Thyroid gland (tissue), 4 donors: ENCODE results near the gene SEMA3C. TPM values are rescaled to one million over a fixed set of nuclear protein-coding genes. Genes with fewer than 3 reads are reported as not detected.

Experiments used
- DNase-seq, 2 donors: peaks; one replicate each; pipeline ENCODE4 v3.0.0-alpha.2; 2019
- H3K27ac ChIP-seq, 3 donors: fragments of 200-600 bp; sonication (generic); 1 replicate in 2 of 3; 2 replicates in 1 of 3; pipeline ENCODE4 v1.5.1; 2016 to 2019; ENCODE audit warnings: mild to moderate bottlenecking in 1 of 3, moderate library complexity in 1 of 3
- H3K27me3 ChIP-seq: fragments of 200-600 bp; sonication (generic); one replicate; pipeline ENCODE4 v1.5.1; 2019
- H3K36me3 ChIP-seq, 2 donors: fragments of 200-600 bp; sonication (generic); one replicate each; pipeline ENCODE4 v1.5.1; 2016 to 2019
- H3K4me1 ChIP-seq, 2 donors: fragments of 200-600 bp; sonication (generic); one replicate each; pipeline ENCODE4 v1.5.1; 2017 to 2019
- H3K4me3 ChIP-seq, 3 donors: fragments of 200-600 bp; sonication (generic); replicated peaks in 1 of 3; 1 replicate in 2 of 3; 2 replicates in 1 of 3; pipeline ENCODE4 v1.5.1; 2016; ENCODE audit warnings: mild to moderate bottlenecking in 1 of 3
- H3K9me3 ChIP-seq: fragments of 200-600 bp; sonication (generic); one replicate; pipeline ENCODE4 v1.5.1; 2017
- CTCF ChIP-seq, 6 experiments: fragments of 200-600 bp in 3 of 6; fragments of 450-650 bp in 3 of 6; sonication (generic) in 3 of 6; IDR thresholded peaks; one replicate each; pipeline ENCODE4 v1.5.1; 2016 to 2019; ENCODE audit warnings: antibody characterized with exemption in 6 of 6, mild to moderate bottlenecking in 2 of 6, inconsistent platforms in 1 of 6, moderate library complexity in 1 of 6
- POLR2A ChIP-seq, 2 donors: fragments of 450-650 bp; IDR thresholded peaks; one replicate each; pipeline ENCODE4 v1.6.1; 2017; ENCODE audit warnings: antibody characterized with exemption in 2 of 2, mild to moderate bottlenecking in 2 of 2, moderate library complexity in 1 of 2
- WGBS, 2 donors: methylation state at CpG; one replicate each; pipeline ENCODE4 v1.1.5; 2017; 5-methylcytosine and 5-hydroxymethylcytosine counted together
- intact Hi-C: fragments of 100-400 bp; cut with DNase I; formaldehyde crosslinking; loops from one replicate; pipeline ENCODE4 v1.15.1; 2023
- total RNA-seq, 4 donors: library from RNA; depleted of rRNA; stranded (reverse); fragments of >200 nt; gene quantifications; one replicate each; pipeline ENCODE4 v1.2.3, GENCODE V29; 2016

SEMA3C gene
- total RNA-seq, 4 donors from 2014 or later, result 4.0 to 24.0 (median 7.1) TPM

DNA sequence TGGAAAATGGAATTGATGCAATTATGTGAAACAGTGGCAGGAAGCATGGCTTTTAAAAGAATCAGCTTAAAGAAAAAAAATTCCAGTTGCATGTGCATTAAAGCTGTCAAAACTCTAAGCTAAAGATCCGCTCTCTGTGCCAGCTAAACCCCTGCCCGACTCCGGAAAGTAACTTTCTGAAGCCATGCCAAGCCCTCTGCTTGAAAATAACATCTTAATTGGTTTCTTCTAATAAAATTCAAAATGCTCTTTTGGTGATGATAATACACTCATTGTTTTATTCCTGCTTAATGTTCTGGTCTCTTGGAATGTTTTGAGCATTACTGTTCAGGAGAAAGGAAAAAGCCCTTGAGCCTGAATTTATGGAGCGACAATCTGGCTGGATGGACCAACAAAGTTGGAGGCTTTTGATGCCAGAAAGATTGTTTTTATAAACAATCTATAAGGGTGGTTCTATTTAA lies 11.7 kb downstream of the SEMA3C start:
- no peak overlapping the region for H3K27ac ChIP-seq
- H3K9me3 ChIP-seq, result no peaks in the 10 kb centered on the region
- H3K4me3 ChIP-seq, result no peak overlapping the region
- intact Hi-C loops, result no loop called here
- TF ChIP-seq POLR2A (IDR thresholded peaks at IDR 0.05) (no peak), CTCF (IDR thresholded peaks at IDR 0.05) (no peak)
- no peaks in the 10 kb centered on the region for H3K27me3 ChIP-seq
- no peaks in the 10 kb centered on the region for H3K36me3 ChIP-seq
- no peak for DNase-seq
- no peaks in the 10 kb centered on the region for H3K4me1 ChIP-seq
- 85 to 89% methylated on average over 4 of the region's 4 CpGs for WGBS, 2 donors

- Histone ChIP-seq H3K27me3 (no peaks in the 10 kb centered on the region), H3K27ac (no peak overlapping the region), H3K4me1 (no peaks in the 10 kb centered on the region), H3K4me3 (no peak overlapping the region), H3K36me3 (no peaks in the 10 kb centered on the region), H3K9me3 (no peaks in the 10 kb centered on the region)
- intact Hi-C loops, result no loop called here
- DNase-seq, result no peak
- 41 to 44% methylated on average over 3 of the region's 3 CpGs for WGBS, 2 donors
- TF ChIP-seq CTCF (IDR thresholded peaks at IDR 0.05) (no peak), POLR2A (IDR thresholded peaks at IDR 0.05) (no peak)
These were observed 13.5 kb downstream of the SEMA3C start for GRCh38 chr7:80905334-80905733.

DNA sequence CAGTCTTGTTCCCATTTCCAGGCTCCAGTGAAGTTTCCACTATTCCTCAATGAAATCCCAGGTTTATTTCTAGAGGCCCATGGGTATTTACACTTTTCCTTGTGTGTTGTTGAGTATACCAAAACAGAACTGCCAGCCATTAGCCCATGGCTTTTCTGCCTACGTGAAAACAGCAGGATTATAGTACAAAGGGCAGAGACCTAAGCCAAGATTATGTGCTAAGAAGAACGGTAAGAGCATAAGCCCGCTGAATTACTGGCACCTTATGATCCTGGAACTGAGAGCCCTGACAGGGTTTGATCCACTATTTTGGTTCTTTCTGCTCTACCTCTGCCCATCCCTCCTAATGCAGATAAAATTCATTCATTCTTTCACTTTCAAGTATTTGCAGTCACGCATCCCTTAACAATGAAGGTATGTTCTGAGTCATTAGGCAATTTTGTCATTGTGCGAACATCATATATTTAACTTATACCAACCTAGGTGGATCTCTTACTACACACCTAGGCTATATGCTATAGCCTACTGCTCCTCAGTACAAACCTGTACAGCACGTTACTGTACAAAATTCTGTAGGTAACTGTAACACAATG lies 16.0 kb downstream of the SEMA3C start:
- no peaks in the 10 kb centered on the region for H3K36me3 ChIP-seq
- H3K4me1 ChIP-seq, result no peaks in the 10 kb centered on the region
- H3K4me3 ChIP-seq, result no peak overlapping the region
- H3K27me3 ChIP-seq, result no peaks in the 10 kb centered on the region
- WGBS, 2 donors, result 91 to 95% methylated on average over 6 of the region's 6 CpGs
- H3K27ac ChIP-seq, result no peak overlapping the region
- no peaks in the 10 kb centered on the region for H3K9me3 ChIP-seq
- intact Hi-C loops, result no loop called here
- no peak for DNase-seq
- TF ChIP-seq POLR2A (IDR thresholded peaks at IDR 0.05) (no peak), CTCF (IDR thresholded peaks at IDR 0.05) (no peak)

GRCh38 chr7:80902019-80902418 lies 16.8 kb downstream of the SEMA3C start:
- Histone ChIP-seq H3K4me1 (no peaks in the 10 kb centered on the region), H3K27me3 (no peaks in the 10 kb centered on the region), H3K36me3 (no peaks in the 10 kb centered on the region), H3K4me3 (no peak overlapping the region), H3K9me3 (no peaks in the 10 kb centered on the region), H3K27ac (no peak overlapping the region)
- 87 to 91% methylated on average over 1 of the region's 1 CpG for WGBS, 2 donors
- TF ChIP-seq CTCF (IDR thresholded peaks at IDR 0.05) (no peak), POLR2A (IDR thresholded peaks at IDR 0.05) (no peak)
- intact Hi-C loops, result no loop called here
- DNase-seq, result no peak

- Histone ChIP-seq H3K4me3 (no peak overlapping the region), H3K9me3 (no peaks in the 10 kb centered on the region), H3K27me3 (no peaks in the 10 kb centered on the region), H3K36me3 (no peaks in the 10 kb centered on the region), H3K27ac (no peak overlapping the region), H3K4me1 (no peaks in the 10 kb centered on the region)
- WGBS, 2 donors, result 77 to 83% methylated on average over 4 of the region's 4 CpGs
- TF ChIP-seq CTCF (IDR thresholded peaks at IDR 0.05) (no peak), POLR2A (IDR thresholded peaks at IDR 0.05) (no peak)
- intact Hi-C loops, result no loop called here
- DNase-seq, result no peak
These were observed 18.0 kb downstream of the SEMA3C start for GRCh38 chr7:80900583-80901576.
